Myocyte (in vitro differentiated cells): ENCODE data around the gene CBX1. TPM values are rescaled to one million over a fixed set of nuclear protein-coding genes. Genes with fewer than 3 reads are reported as not detected.
"Not testable (repeated sequence)": the region's sequence is repeated elsewhere in the genome, so short reads cannot be mapped to it uniquely, and the experiment has no call there.

Experiments used
- DNase-seq: peaks from one replicate; pipeline ENCODE4 v3.0.0-alpha.2; 2012; ENCODE audit warnings: low read depth
- total RNA-seq: library from RNA; depleted of rRNA; stranded (reverse); fragments of >200 nt; gene quantifications from 2 replicates; pipeline ENCODE4 v1.2.3, GENCODE V29; 2014

Gene CBX1
- total RNA-seq, 1 donor from 2014 or later: 66.4 TPM

GRCh38 chr17:48074322-48075081, 26.8 kb downstream of the CBX1 start:
- peak; percentile 87 for DNase-seq

GRCh38 chr17:48073566-48074094, 27.6 kb downstream of the CBX1 start:
- DNase-seq: not testable (repeated sequence)

DNA sequence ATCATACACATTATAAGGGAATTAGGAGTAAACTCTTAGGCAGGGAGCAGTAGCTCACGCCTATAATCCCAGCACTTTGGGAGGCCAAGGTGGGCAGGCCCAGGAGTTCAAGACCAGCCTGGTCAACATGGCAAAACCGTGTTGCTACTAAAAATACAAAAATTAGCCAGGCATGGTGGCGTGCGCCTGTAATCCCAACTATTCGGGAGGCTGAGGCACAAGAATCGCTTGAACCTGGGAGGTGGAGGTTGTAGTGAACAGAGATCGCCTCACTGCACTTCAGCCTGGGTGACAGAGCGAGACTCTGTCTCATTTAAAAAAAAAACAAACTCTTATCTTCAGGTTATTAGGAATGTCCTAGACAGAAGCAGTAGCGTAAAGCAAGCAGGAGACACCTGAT, 28.5 kb downstream of the CBX1 start:
- not testable (repeated sequence) for DNase-seq

DNA sequence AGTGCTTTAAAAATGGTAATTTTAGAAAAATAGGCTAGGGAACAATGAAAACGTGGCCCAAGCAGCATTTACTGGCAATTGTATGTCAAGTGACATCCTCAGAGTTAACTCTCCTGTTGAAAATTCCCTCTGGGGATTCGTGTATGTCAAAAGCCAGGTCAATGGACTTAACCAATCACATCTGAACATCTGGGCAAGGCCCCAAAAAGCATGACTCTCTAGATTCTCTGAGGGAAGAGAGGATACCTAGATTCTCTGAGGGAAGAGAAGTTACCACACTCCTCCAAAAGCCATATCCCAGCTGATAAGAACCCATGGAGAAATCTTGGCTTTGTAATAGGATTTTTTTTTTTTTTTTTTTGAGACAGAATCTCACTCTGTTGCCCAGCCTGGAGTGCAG, 29.6 kb downstream of the CBX1 start:
- DNase-seq: no peak

DNA sequence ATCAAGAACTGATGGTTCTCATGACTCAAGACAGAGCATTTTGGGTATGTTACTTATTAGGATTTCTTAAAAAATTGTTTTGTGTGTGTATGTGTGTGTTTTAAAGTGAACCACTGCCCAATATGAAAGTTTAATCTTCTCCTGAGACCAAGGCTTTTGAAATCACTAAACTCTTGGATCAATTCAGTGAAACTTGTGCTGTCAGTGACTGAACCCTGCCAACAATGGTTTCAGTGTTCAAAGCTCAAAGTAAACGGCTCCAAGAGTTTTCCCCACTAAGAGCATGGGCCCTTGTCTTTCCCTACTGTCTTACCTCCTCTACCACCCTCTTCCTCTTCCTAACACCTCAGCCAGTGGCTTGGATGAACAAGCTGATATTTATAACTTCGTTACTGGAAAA, 31.1 kb downstream of the CBX1 start:
- DNase-seq: no peak

DNA sequence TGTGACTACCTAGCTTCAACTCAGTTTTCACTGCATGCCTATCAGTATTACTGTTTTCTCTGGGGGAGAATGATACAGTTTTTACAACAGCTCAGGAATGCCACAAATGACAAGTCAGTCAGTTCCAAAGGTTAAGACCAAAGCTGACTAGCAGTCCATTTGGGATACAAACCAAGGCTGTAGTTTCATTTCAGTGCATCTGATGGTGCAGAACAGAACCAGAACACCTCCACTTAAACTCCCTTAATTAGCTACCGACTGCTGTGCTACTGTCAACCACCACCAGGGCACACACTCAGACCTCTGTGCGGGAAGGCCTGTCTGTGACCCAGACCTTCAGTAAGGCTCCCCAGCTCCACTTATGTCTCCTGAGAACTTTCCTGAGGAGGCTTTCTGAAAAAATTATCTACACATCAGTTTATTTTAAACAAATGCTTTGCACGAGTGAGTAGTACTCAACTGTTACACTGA, 32.8 kb downstream of the CBX1 start:
- no peak for DNase-seq

DNA sequence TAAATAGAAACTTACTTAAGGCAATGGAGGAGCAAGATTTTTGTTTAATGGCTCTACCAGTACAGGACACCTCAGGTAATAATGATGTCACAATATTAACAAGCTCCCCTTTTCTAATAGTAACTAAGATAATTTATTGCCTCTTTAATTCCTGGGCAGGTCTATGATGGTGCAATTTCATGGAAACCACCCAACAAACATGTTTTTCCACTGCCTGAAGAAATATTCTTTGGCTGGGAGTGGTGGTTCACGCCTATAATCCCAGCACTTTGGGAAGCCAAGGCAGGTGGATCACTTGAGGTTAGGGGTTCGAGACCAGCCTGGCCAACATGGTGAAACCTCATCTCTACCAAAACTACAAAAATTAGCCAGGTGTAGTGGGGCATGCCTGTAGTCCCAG, 33.5 kb downstream of the CBX1 start:
- DNase-seq: not testable (repeated sequence)

DNA sequence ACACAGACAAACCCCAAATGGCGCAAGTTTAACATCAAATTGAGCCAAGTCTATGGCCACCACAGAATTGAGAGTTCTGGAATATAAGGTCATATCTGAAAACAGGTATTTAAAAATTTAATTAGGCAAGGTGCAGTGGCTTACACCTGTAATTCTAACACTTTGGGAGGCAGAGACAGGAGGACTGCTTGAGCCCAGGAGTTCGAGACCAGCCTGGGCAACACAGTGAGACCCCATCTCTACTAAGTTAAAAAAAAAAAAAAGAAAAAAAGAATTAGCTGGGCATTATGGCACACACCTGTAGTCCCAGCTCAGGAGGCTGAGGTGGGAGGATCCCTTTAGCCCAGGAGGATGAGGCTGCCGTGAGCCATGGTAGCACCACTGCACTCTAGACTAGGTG, 34.0 kb downstream of the CBX1 start:
- DNase-seq: no peak

DNA sequence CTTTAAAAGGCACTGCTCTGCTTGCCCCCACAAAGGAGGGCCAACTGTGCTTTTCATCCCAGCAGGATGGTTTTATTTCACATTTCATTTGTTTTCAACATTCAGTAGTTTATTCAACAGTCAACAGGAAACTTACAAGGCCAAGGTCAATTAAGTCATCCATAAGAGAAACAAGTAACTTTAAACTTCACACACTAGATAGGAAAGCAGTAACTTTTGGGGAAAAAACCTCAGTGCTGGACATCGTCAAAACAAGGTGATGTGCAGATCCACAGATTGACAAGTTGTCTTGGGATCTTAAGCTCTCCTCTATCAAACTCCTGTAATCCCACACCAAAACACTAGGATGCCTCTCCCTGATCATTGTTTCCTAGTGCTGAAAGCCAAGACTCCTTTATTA, 34.6 kb downstream of the CBX1 start:
- DNase-seq: no peak

DNA sequence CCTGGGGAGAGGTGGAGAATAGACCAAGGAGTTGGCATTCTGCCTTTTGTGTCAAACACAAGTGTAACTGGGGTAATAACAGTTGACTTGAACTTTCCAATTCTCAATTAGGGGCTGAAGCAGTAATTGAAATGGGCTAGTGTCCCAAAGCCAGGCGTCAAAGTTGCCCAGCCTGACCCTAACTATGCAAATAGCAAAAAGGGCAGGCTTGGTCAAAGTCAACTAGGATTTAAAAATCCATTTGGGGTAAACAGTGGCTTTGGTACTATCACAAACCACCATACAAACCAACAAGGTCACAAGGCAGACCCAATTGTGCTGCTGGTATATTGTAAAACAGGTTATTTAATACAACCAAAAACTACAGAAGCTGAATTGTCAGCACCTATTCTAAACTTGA, 35.1 kb downstream of the CBX1 start:
- no peak for DNase-seq

GRCh38 chr17:48064638-48065037, 36.6 kb downstream of the CBX1 start:
- DNase-seq: peak; percentile 58

DNA sequence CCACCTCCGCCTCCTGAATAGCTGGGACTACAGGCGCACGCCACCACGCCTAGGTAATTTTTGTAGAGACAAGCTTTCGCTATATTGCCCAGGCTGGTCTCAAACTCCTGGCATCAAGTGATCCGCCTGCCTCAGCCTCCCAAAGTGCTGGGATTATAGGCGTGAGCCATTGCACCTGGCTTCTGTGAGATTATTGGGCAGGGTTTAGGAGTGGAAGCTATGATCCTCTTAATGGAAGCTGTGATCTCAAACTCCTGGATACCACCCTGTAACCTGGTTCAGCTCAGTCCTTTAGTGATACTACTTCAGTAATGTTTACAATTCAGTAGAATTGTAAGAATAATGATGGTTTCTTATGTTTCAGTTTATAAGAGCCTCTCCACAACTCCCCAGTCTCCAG, 39.0 kb downstream of the CBX1 start:
- DNase-seq: no peak

GRCh38 chr17:48060249-48060648, 41.0 kb downstream of the CBX1 start:
- DNase-seq: no peak

DNA sequence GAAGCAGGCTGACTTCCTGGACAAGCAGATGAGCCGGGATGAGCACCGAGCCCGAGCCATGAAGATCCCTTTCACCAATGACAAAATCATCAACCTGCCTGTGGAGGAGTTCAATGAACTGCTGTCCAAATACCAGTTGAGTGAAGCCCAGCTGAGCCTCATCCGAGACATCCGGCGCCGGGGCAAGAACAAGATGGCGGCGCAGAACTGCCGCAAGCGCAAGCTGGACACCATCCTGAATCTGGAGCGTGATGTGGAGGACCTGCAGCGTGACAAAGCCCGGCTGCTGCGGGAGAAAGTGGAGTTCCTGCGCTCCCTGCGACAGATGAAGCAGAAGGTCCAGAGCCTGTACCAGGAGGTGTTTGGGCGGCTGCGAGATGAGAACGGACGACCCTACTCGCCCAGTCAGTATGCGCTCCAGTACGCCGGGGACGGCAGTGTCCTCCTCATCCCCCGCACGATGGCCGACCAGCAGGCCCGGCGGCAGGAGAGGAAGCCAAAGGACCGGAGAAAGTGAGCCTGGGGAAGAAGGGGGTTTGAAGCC, 42.1 kb downstream of the CBX1 start:
- DNase-seq: no peak

DNA sequence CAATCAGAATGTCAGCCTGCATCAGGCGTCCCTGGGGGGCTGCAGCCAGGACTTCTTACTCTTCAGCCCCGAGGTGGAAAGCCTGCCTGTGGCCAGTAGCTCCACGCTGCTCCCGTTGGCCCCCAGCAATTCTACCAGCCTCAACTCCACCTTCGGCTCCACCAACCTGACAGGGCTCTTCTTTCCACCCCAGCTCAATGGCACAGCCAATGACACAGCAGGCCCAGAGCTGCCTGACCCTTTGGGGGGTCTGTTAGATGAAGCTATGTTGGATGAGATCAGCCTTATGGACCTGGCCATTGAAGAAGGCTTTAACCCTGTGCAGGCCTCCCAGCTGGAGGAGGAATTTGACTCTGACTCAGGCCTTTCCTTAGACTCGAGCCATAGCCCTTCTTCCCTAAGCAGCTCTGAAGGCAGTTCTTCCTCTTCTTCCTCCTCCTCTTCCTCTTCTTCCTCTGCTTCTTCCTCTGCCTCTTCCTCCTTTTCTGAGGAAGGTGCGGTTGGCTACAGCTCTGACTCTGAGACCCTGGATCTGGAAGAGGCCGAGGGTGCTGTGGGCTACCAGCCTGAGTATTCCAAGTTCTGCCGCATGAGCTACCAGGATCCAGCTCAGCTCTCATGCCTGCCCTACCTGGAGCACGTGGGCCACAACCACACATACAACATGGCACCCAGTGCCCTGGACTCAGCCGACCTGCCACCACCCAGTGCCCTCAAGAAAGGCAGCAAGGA, 42.7 kb downstream of the CBX1 start:
- DNase-seq: no peak

DNA sequence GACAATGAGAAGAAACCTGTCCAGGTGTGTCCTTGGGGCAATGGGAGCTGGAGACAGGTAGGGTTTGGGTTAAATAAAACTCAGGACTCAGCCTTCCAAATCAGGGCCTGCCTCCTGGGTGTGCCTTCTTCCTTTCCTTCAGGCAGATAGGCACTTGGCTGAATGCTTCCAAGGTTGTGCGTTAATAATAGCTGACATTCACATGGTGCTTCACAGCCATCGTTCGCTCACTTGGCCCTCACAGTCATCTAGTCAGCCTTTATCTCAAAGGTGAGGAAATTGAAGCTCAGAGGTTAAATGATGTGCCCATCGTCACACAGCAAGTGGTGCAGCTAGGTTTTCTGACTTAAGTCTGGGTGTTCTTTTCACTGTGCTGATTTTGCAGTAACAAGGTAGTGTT, 43.7 kb downstream of the CBX1 start:
- DNase-seq: no peak

DNA sequence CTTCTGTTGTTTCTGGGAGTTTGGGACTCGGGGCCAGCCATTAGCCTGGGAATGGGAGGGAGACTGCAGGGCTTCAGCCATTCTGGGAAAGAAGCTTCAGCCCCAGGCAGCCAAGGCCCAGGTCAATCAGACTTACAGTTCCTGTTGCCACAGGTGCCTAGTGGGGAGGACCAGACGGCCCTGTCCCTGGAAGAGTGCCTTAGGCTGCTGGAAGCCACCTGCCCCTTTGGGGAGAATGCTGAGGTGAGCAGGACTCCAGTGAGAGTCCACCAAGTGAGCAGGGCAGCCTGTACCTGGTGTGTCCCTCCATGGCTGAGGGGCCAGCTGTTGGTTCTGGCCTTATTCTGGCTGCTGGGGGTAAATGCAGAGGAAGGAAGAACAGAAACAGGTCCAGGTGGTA, 44.4 kb downstream of the CBX1 start:
- DNase-seq: no peak

DNA sequence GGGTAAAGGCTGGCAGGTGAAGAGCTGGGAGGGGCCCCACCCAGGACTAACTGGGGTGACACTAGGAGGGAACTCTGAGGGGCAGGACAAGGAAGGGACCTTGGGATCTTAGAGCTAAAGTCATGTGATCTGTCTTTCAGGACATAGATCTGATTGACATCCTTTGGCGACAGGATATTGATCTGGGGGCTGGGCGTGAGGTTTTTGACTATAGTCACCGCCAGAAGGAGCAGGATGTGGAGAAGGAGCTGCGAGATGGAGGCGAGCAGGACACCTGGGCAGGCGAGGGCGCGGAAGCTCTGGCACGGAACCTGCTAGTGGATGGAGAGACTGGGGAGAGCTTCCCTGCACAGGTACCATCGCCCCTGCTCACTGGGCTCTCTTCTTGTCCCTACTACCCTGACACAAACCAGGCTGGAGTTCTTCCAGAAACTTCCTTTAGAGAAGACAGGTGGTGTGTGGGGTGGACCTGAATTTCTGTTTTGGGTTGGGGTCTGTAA, 45.0 kb downstream of the CBX1 start:
- no peak for DNase-seq

GRCh38 chr17:48055531-48056245, 45.6 kb downstream of the CBX1 start:
- no peak for DNase-seq

GRCh38 chr17:48054238-48055185, 46.8 kb downstream of the CBX1 start:
- DNase-seq: peak; percentile 32
